Raji (cell line): ENCODE data around the gene COG3.

ENCODE experiments used
- POLR2A ChIP-seq: IDR thresholded peaks from 2 replicates; pipeline ENCODE4 v1.6.1; 2011; ENCODE audit warnings: low read depth, low read length, control low read depth; ENCODE audit not compliant: insufficient read depth

The COG3 gene

GRCh38 chr13:45522571-45522970 is 57.8 kb downstream of the COG3 start:
- TF ChIP-seq POLR2A: no peak

- TF ChIP-seq POLR2A: no peak
Measured at GRCh38 chr13:45527699-45528462, 63.1 kb downstream of the COG3 start.

- no peak for TF ChIP-seq POLR2A
Measured at GRCh38 chr13:45529758-45530157, 65.0 kb downstream of the COG3 start.

- TF ChIP-seq POLR2A: no peak
Measured at GRCh38 chr13:45534604-45535003, 69.9 kb downstream of the COG3 start.

- no peak for TF ChIP-seq POLR2A
Measured at GRCh38 chr13:45536224-45536623, 71.5 kb downstream of the COG3 start.

GRCh38 chr13:45537516-45537915 is 72.8 kb downstream of the COG3 start:
- no peak for TF ChIP-seq POLR2A

GRCh38 chr13:45538382-45538781 is 73.6 kb downstream of the COG3 start:
- TF ChIP-seq POLR2A: no peak

GRCh38 chr13:45540195-45540594 is 75.5 kb downstream of the COG3 start:
- no peak for TF ChIP-seq POLR2A

- TF ChIP-seq POLR2A: no peak
Measured at GRCh38 chr13:45540864-45541263, 76.1 kb downstream of the COG3 start.

- no peak for TF ChIP-seq POLR2A
Measured at GRCh38 chr13:45541806-45542205, 77.1 kb downstream of the COG3 start.

GRCh38 chr13:45542391-45542790 is 77.7 kb downstream of the COG3 start:
- TF ChIP-seq POLR2A: no peak

- no peak for TF ChIP-seq POLR2A
Measured at GRCh38 chr13:45542878-45543277, 78.1 kb downstream of the COG3 start.

- no peak for TF ChIP-seq POLR2A
Measured at GRCh38 chr13:45544520-45544919, 79.8 kb downstream of the COG3 start.

- no peak for TF ChIP-seq POLR2A
Measured at GRCh38 chr13:45545686-45546409, 81.1 kb downstream of the COG3 start.

- TF ChIP-seq POLR2A: no peak
Measured at GRCh38 chr13:45546410-45546765, 81.6 kb downstream of the COG3 start.

- TF ChIP-seq POLR2A: no peak
Measured at GRCh38 chr13:45548281-45548680, 83.5 kb downstream of the COG3 start.
